Ovary (tissue), 9 donors: ENCODE data around the gene ZCCHC8. TPM values are rescaled to one million over a fixed set of nuclear protein-coding genes. Genes with fewer than 3 reads are reported as not detected.
"Not testable (repeated sequence)": the region's sequence is repeated elsewhere in the genome, so short reads cannot be mapped to it uniquely, and the experiment has no call there.

ENCODE experiments used
- DNase-seq, 5 donors: peaks; one replicate each; pipeline ENCODE4 v3.0.0-alpha.2; 2019 to 2020
- H3K27ac ChIP-seq, 2 donors: fragments of 200-600 bp; one replicate each; pipeline versions ENCODE4 v1.5.1 to v1.8.0; 2019 to 2022
- H3K27me3 ChIP-seq: fragments of 200-600 bp; one replicate; pipeline ENCODE4 v1.8.0; 2022
- H3K36me3 ChIP-seq: fragments of 200-600 bp; sonication (generic); one replicate; pipeline ENCODE4 v1.5.1; 2019
- H3K4me1 ChIP-seq: one replicate; pipeline ENCODE4 v1.8.1; 2013; ENCODE audit warnings: mild to moderate bottlenecking, moderate library complexity; ENCODE audit not compliant: insufficient read depth
- H3K4me3 ChIP-seq: fragments of 200-600 bp; sonication (generic); one replicate; pipeline ENCODE4 v1.5.1; 2017
- H3K9me3 ChIP-seq, 2 donors: fragments of 200-600 bp in 1 of 2; sonication (generic) in 1 of 2; one replicate each; pipeline versions ENCODE4 v1.5.1 to v1.8.1; 2013 to 2019; ENCODE audit warnings: mild to moderate bottlenecking in 1 of 2, moderate library complexity in 1 of 2
- EP300 ChIP-seq: sonication (generic); formaldehyde crosslinking; IDR thresholded peaks from one replicate; pipeline ENCODE4 v1.6.1; 2017; ENCODE audit warnings: antibody characterized with exemption
- POLR2A ChIP-seq: fragments of 450-650 bp; IDR thresholded peaks from one replicate; pipeline ENCODE4 v1.6.1; 2017; ENCODE audit warnings: antibody characterized with exemption, mild to moderate bottlenecking, moderate library complexity
- WGBS, 3 donors: extraction: QIAGEN DNeasy Blood & Tissue Kit in 1 of 3; methylation state at CpG; one replicate each; pipeline versions ENCODE4 v1.1.5 to v1.1.7; 2013 to 2017; 5-methylcytosine and 5-hydroxymethylcytosine counted together
- intact Hi-C, 4 donors: fragments of 100-400 bp; cut with DNase I; formaldehyde crosslinking; loops; one replicate each; pipeline versions ENCODE4 v1.11.0 to v1.15.1; 2022 to 2023
- polyA plus RNA-seq, 2 donors: library from polyadenylated mRNA; stranded (reverse); fragments of 200-250 nt in 1 of 2; fragments of 350-450 nt in 1 of 2; fragmentation: Illumina TruSeq in 1 of 2; extraction: RNeasy Lipid Tissue Mini Kit (QIAGEN cat#74804) in 1 of 2; gene quantifications; one replicate each; pipeline ENCODE4 v1.2.3, GENCODE V29; 2013 to 2014
- total RNA-seq, 7 donors: library from RNA; depleted of rRNA in 2 of 7; stranded (reverse); fragments of >200 nt in 2 of 7; fragmentation: NEBNext Ultra II Directional in 3 of 7; extraction: Animal tissue kit (Norgen Biotek cat#: 25700) in 3 of 7; gene quantifications; one replicate each; pipeline versions ENCODE4 v1.1.0 to v1.2.4, GENCODE V29; 2016 to 2023
- TF ChIP-seq, protein P1 (sequence below), 3 donors: fragments of 450-650 bp in 2 of 3; fragments of 200-600 bp in 1 of 3; IDR thresholded peaks; one replicate each; pipeline versions ENCODE4 v1.5.1 to v1.8.0; 2016 to 2022; ENCODE audit warnings: antibody characterized with exemption in 3 of 3, mild to moderate bottlenecking in 1 of 3
- donor health status: DM: no; HTN: no; CAD: no; lungs with moderate emphysema.
- donor health status: DM: no; HTN: no; CAD: no.
- donor health status: Bipolar disorder and iron deficiency.
- donor health status: DM: yes; HTN: yes; CAD: no.
- donor health status: DM: no; HTN: no; CAD: no.
- donor health status: DM: yes; HTN: yes; CAD: no.

The ZCCHC8 gene
- total and polyA plus RNA-seq, 9 donors, result 18.0 to 31.8 (median 22.7) TPM

DNA sequence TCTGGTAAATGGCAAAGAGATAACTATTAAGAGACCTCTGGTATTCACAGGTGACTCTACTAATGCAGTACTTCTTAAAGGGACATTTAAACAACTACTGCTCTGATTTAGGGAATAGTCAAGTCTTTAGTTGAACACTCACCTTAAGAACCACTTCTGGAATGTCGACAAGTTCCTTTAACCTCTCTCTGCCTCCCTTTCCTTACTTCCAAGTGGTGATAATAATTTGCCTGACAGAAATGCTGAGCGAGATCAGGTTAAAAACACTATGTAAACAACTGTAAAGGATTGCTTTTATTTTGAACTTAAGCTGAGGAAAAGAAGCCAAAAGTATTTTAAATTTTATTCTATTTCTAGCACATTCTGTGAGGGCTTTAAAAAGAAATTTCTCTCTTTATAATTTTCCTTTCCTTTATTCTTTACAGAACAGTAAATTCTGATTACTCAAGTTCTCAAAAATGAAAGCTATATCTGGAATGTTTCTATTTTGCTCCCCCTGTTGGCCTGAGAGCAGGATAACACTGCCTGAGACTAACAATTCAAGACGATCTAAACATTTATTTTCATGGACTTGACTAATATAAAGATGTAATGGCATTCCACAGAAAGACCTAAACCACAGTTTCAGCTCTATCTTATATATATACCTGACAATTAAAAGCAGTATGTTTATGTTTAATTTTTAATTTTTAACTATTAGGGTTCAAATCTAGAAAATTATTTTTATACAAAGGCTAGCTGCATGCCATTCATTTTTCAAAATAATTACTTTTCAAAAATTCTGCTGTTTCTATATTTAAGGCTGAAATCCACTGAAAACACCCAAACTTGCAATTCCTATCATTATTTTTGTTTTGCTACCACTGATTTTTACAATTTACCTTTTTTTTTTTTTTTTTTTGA lies 29.2 kb downstream of the ZCCHC8 start:
- 1 to 11% (median 6%) methylated on average over 3 of the region's 3 CpGs for WGBS, 3 donors
- no peaks in the 10 kb centered on the region for H3K27me3 ChIP-seq
- intact Hi-C loops, result loop anchor here in 3 of 4 donors (2.0 to 10.0 kb wide), 4 partner anchors 47 to 74 kb away; partner anchors contain the start of gene CLIP1 (in 1 of the 3)
- H3K4me1 ChIP-seq, result no peaks in the 10 kb centered on the region
- no peaks in the 10 kb centered on the region for H3K9me3 ChIP-seq
- no peak for TF ChIP-seq POLR2A
- no peak for TF ChIP-seq EP300
- TF ChIP-seq, protein P1, sequence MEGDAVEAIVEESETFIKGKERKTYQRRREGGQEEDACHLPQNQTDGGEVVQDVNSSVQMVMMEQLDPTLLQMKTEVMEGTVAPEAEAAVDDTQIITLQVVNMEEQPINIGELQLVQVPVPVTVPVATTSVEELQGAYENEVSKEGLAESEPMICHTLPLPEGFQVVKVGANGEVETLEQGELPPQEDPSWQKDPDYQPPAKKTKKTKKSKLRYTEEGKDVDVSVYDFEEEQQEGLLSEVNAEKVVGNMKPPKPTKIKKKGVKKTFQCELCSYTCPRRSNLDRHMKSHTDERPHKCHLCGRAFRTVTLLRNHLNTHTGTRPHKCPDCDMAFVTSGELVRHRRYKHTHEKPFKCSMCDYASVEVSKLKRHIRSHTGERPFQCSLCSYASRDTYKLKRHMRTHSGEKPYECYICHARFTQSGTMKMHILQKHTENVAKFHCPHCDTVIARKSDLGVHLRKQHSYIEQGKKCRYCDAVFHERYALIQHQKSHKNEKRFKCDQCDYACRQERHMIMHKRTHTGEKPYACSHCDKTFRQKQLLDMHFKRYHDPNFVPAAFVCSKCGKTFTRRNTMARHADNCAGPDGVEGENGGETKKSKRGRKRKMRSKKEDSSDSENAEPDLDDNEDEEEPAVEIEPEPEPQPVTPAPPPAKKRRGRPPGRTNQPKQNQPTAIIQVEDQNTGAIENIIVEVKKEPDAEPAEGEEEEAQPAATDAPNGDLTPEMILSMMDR (IDR thresholded peaks at IDR 0.05), result peak; percentile 27 to 84 (median 79)
- H3K27ac ChIP-seq, result peak overlapping the region in 1 of 2 donors; percentile 19
- no peaks in the 10 kb centered on the region for H3K36me3 ChIP-seq
- H3K4me3 ChIP-seq, result no peak overlapping the region
- no peak for DNase-seq

DNA sequence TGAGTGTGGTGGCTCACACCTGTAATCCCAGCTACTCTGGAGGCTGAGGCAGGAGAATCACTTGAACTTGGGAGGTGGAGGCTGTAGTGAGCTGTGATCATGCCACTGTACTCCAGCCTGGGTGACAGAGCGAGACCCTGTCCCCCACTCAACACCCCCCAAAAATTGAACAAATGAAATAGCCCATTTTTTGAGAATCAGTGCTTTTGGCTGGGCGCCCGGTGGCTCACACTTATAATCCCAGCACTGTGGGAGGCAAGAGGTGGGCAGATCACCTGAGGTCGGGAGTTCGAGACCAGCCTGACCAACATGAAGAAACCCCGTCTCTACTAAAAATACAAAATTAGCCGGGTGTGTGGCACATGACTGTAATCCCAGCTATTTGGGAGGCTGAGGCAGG lies 30.2 kb downstream of the ZCCHC8 start:
- DNase-seq, result peak in 1 of 5 donors; percentile 32
- not testable (repeated sequence) for H3K27ac ChIP-seq

DNA sequence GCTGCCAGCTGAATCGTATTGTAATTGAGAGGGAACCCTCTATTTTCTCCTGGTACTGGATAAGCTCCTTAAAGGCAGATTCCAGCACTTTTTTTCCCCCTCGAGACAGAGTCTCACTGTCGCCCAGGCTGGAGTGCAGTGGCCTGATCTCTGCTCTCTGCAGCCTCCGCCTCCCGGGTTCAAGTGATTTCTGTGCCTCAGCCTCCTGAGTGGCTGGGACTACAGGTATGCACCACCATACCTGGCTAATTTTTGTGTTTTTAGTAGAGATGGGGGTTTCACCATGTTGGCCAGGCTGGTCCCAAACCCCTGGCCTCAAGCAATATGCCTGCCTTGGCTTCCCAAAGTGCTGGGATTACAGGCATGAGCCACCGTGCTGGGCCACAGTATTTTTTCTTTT lies 30.9 kb downstream of the ZCCHC8 start:
- not testable (repeated sequence) for H3K4me3 ChIP-seq, H3K36me3 ChIP-seq, H3K27ac ChIP-seq, H3K9me3 ChIP-seq, H3K4me1 ChIP-seq, DNase-seq, H3K27me3 ChIP-seq
- WGBS, 3 donors, result 78 to 86% (median 80%) methylated on average over 6 of the region's 6 CpGs
- intact Hi-C loops, result loop anchor here in 2 of 4 donors (5.0 to 10.0 kb wide), 3 partner anchors 45 to 73 kb away; partner anchors contain the start of gene CLIP1 (in 1 of the 2)

More for the DNA sequence above, 30.2 kb downstream of the ZCCHC8 start:
- WGBS, 3 donors, result 91 to 95% (median 93%) methylated on average over 7 of the region's 7 CpGs
- not testable (repeated sequence) for H3K36me3 ChIP-seq, H3K27me3 ChIP-seq, H3K9me3 ChIP-seq, H3K4me1 ChIP-seq, H3K4me3 ChIP-seq
- intact Hi-C loops, result loop anchor here in 2 of 4 donors (5.0 to 10.0 kb wide), 3 partner anchors 46 to 73 kb away; partner anchors contain the start of gene CLIP1 (in 1 of the 2)

DNA sequence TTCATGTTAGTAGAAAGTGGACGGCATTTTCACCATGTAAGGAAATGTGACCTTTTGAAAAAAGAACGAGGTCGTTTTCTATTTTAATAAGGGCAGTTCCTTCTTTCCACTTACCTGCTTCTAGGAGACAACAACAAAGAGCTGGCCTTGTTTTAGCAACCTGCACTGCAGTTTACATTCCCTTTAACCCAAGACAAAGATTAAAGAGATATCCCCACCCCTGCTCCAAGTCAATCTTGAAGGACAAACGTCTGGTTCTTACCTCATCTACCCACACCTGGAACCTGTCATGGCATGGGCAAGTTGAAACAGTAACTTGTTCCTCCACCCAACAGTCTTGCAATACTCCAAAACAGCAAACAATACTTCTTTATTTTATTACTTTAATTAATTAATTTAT lies 32.7 kb downstream of the ZCCHC8 start:
- Histone ChIP-seq H3K36me3 (no peaks in the 10 kb centered on the region), H3K4me1 (no peaks in the 10 kb centered on the region), H3K27me3 (no peaks in the 10 kb centered on the region), H3K9me3 (no peaks in the 10 kb centered on the region), H3K4me3 (no peak overlapping the region), H3K27ac (no peak overlapping the region)
- TF ChIP-seq EP300 (no peak), POLR2A (no peak)
- TF ChIP-seq, protein P1 (IDR thresholded peaks at IDR 0.05), result no peak
- intact Hi-C loops, result no loop called here
- no peak for DNase-seq
- 72 to 75% (median 73%) methylated on average over 4 of the region's 4 CpGs for WGBS, 3 donors

DNA sequence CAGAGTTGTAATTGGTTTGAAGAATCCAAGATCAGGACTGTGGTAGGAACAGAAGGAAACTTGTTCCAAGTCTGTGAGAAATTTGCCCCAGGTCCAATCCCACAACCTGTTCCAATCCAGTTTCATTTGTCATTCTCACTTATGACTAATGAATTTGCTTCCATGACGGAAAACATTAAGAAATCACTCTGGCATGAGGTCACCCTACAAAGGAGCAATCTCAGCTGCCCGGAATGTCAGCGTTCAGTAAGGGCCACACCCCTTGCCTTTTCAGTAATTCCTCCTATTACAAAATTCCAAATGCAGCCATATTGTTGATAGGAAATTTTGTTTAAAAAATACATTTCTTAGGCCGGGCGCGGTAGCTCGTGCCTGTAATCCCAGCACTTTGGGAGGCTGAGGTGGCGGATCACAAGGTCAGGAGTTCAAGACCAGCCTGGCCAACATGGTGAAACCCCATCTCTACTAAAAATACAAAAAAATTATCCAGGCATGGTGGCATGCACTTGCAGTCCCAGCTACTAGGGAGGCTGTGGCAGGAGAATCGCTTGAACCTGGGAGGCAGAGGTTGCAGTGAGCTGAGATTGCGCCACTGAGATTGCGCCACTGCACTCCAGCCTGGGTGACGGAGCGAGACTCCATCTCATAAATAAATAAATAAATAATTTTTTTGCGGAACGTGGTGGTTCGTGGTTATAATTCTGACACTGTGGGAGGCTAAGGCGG lies 36.3 kb downstream of the ZCCHC8 start:
- H3K27ac ChIP-seq, H3K9me3 ChIP-seq, intact Hi-C loops, H3K4me3 ChIP-seq, H3K4me1 ChIP-seq, H3K27me3 ChIP-seq, H3K36me3 ChIP-seq: not testable (repeated sequence)
- peak; percentile 53 for TF ChIP-seq EP300
- DNase-seq, result peak in 1 of 5 donors; percentile 45
- WGBS, 3 donors, result 72 to 79% (median 78%) methylated on average over 17 of the region's 17 CpGs
